OCI-M2 (cell line): ENCODE measurements around the gene OR52E6.

ENCODE experiments used
- DNase-seq: peaks from one replicate; lab custom pipeline; 2025; ENCODE audit not compliant: unreplicated experiment; lab: John Stamatoyannopoulos, UW

OR52E6 gene

GRCh38 chr11:5803982-5804381 is 37.7 kb downstream of the OR52E6 start:
- DNase-seq, result no peak

DNA sequence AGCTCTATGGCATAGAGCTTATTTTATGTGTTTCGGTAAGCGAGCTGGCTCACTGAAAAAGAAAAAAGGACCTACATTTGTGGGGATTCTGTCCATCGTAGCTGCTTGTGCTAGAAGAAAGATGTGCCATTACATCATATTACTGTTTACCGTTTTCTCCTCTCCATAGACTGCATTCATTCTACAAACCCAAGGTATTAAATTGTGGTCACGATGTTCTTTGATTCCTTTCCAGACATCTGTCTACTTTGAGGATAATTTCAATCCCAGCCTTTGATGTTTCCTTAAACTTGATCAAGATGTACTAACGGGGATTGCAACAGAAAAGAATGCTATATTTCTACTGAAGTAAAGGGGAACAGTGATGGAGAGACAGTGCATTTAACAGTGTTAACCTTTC is 45.2 kb downstream of the OR52E6 start:
- no peak for DNase-seq

- no peak for DNase-seq
Measured at GRCh38 chr11:5791165-5791564, 50.5 kb downstream of the OR52E6 start, which contains the start of gene OR52N1. OR52N1 (minus strand) TSS chr11:5791265; CDS start chr11:5788816, 2,449 bp downstream.
